GM18907 (cell line): Measurements from ENCODE around the gene OR52K1.
A peak's percentile ranks its signal among the peaks of the same experiment; 100 is the strongest.

Experiments used
- ATAC-seq: cut with Tn5 transposase; IDR thresholded peaks from one replicate; pipeline ENCODE4 v1.9.1; 2021; ENCODE audit warnings: mild to moderate bottlenecking, moderate library complexity; ENCODE audit not compliant: unreplicated experiment

The OR52K1 gene

GRCh38 chr11:4482445-4482844 is at the start of gene OR52K1:
Gene OR52K1 (plus strand): TSS chr11:4482646. CDS start chr11:4488901, 6,255 bp downstream.
- no peak for ATAC-seq

GRCh38 chr11:4433856-4434255 is 48.6 kb upstream of the OR52K1 start:
- no peak for ATAC-seq

- no peak for ATAC-seq
Measured at GRCh38 chr11:4436411-4436810, 46.0 kb upstream of the OR52K1 start.

- ATAC-seq = no peak
Measured at GRCh38 chr11:4441515-4441914, 40.9 kb upstream of the OR52K1 start.

GRCh38 chr11:4443232-4443891 is 39.1 kb upstream of the OR52K1 start:
- no peak for ATAC-seq

- ATAC-seq = no peak
Measured at GRCh38 chr11:4448995-4449394, 33.5 kb upstream of the OR52K1 start, which contains the start of gene OR52K2. Gene OR52K2 (plus strand): TSS chr11:4449295. CDS start chr11:4449340, 45 bp downstream.

GRCh38 chr11:4453118-4453517 is 29.3 kb upstream of the OR52K1 start:
- no peak for ATAC-seq

- no peak for ATAC-seq
Measured at GRCh38 chr11:4454021-4454420, 28.4 kb upstream of the OR52K1 start.

GRCh38 chr11:4455419-4455818 is 27.0 kb upstream of the OR52K1 start:
- ATAC-seq = no peak

- ATAC-seq = peak; percentile 95
Measured at GRCh38 chr11:4459500-4459899, 22.9 kb upstream of the OR52K1 start.

GRCh38 chr11:4460151-4460550 is 22.3 kb upstream of the OR52K1 start:
- no peak for ATAC-seq

GRCh38 chr11:4464216-4465159 is 18.0 kb upstream of the OR52K1 start:
- ATAC-seq = no peak

- no peak for ATAC-seq
Measured at GRCh38 chr11:4465407-4465806, 17.0 kb upstream of the OR52K1 start.

GRCh38 chr11:4466131-4466870 is 16.1 kb upstream of the OR52K1 start:
- no peak for ATAC-seq

GRCh38 chr11:4466871-4467442 is 15.5 kb upstream of the OR52K1 start:
- ATAC-seq = peak; percentile 68

GRCh38 chr11:4467811-4468606 is 14.4 kb upstream of the OR52K1 start:
- ATAC-seq = no peak

- no peak for ATAC-seq
Measured at GRCh38 chr11:4479644-4480043, 2.8 kb upstream of the OR52K1 start.

- ATAC-seq = no peak
Measured at GRCh38 chr11:4480577-4481239, 1.7 kb upstream of the OR52K1 start.

- ATAC-seq = no peak
Measured at GRCh38 chr11:4481240-4481582, 1.2 kb upstream of the OR52K1 start.

- no peak for ATAC-seq
Measured at GRCh38 chr11:4484310-4484709, 1.9 kb downstream of the OR52K1 start.
